Stimulated activated naive CD4-positive, alpha-beta T cell (primary cell): ENCODE measurements around the gene TMEM138.

ENCODE experiments used
- DNase-seq, 6 experiments: peaks; one replicate each; lab custom pipeline; 2025; lab: John Stamatoyannopoulos, UW

The TMEM138 gene

GRCh38 chr11:61406991-61407728 lies 45.0 kb downstream of the TMEM138 start:
- DNase-seq = no peak

- DNase-seq = no peak
Measured at GRCh38 chr11:61411589-61411988, 49.4 kb downstream of the TMEM138 start.

- no peak for DNase-seq
Measured at GRCh38 chr11:61413496-61413895, 51.3 kb downstream of the TMEM138 start.

GRCh38 chr11:61414547-61414946 lies 52.4 kb downstream of the TMEM138 start:
- DNase-seq = no peak

GRCh38 chr11:61415381-61415780 lies 53.2 kb downstream of the TMEM138 start:
- DNase-seq = no peak

GRCh38 chr11:61416941-61417340 lies 54.8 kb downstream of the TMEM138 start:
- no peak for DNase-seq

GRCh38 chr11:61417670-61418069 lies 55.5 kb downstream of the TMEM138 start:
- DNase-seq = no peak

GRCh38 chr11:61418136-61418535 lies 56.0 kb downstream of the TMEM138 start:
- DNase-seq = no peak
